NOMO-1 treated with dmso at 0.1 percent for 144 hours (cell line): ENCODE measurements around the gene GPHN.
"Not testable (repeated sequence)": the region's sequence is repeated elsewhere in the genome, so short reads cannot be mapped to it uniquely, and the experiment has no call there.

Experiments used
- DNase-seq: peaks from one replicate; lab custom pipeline; 2025; ENCODE audit not compliant: unreplicated experiment; lab: John Stamatoyannopoulos, UW

GPHN gene

GRCh38 chr14:66651536-66652220 lies 143.7 kb downstream of the GPHN start:
- DNase-seq: no peak

DNA sequence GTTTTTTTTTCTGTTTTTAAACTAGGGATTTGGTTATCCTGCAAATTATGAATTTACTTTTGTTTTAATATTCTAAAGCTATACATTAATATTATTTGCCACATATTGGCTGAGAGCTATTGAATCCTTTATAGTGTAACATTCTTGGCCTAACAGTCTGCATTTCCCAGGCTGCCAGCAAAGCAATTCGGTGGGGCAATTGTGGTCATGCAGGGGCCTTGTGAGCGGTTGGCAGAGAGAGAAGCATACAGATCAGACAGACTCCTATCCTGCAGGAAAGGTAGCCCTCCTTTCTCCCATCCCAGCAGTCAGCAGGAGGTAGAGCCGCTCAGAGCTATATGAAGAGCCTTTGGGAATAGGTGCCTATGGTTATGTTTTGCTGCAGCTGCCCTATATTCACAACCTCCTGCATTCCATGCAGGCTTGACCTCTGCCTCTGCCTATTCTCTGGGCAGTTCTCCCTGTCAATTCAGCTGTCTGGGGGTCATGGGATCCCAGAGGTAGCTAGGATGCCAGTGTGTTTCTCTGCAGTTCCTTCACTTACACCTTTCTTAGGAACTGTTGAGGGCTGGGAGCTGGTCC lies 144.7 kb downstream of the GPHN start:
- no peak for DNase-seq

DNA sequence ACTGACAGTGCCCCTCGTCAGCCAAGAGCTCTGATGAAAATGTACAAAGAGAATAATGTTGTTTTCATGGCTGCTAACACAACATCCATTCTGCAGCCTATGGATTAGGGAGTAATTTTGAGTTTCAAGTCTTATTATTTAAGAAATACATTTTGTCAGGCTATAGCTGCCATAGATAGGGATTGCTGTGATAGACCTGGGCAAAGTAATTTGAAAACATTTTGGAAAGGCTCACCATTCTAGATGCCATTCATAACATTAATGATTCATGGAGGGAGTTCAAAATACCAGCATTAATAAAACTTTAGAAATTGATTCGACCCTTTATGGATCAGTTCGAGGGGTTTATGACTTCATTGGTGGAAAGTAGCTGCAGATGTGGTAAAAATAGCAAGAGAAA lies 149.8 kb downstream of the GPHN start:
- no peak for DNase-seq

DNA sequence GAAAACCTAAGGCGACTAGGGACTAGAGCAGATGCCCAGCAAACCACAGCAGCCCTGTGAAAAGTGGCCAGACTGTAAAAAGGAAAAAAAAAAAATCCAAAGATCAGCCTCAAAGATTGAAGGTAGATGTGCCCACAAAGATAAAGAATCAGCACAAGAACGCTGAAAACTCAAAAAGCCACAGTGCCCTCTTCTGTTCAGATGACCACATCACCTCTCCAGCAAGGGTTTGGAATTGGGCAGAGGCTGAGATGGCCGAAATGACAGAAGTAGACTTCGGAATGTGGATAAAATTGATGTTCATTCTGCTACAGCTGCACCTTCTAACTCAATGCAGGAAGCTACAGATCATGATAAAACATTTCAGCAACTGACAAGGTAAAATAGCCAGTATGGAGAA lies 154.4 kb downstream of the GPHN start:
- DNase-seq: no peak

- DNase-seq: no peak
These were observed 169.8 kb downstream of the GPHN start for GRCh38 chr14:66677780-66678179.

GRCh38 chr14:66680216-66680615 lies 172.3 kb downstream of the GPHN start:
- DNase-seq: no peak

DNA sequence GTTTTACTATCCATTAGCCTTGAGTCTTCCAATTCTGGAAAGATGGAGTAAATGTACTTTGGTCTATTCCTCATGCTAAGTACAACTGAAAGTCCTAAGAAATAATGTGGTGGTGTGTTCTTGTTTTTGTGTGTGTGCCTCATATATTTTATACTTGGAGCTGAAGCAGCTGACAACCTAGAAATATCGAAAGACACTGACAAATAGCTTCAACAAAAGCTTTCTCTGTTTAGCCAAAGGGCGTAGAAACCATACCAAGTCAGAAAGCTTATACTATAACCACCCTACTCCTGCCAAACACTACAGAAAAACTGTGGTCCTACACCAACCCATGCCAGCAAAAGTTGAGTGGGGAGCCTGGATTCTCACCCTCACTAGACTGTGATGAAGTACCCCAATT lies 188.4 kb downstream of the GPHN start:
- no peak for DNase-seq

DNA sequence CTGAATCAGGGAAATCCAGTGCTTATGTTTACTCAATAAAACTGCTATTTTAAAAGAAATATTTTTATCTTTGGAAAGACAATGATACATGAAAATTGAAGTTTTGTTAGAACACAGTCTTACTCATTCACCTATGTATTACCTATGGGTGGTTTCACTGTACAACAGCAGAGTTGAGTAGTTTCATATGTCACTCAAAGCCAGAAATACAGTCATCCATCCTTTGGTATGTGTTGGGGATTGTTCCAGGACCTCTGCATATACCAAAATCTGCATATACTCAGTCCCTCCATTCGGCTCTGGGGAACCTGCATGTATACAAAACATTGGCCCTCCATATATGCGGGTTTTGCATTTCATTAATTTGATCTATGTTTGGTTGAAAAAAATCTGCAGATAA lies 190.6 kb downstream of the GPHN start:
- DNase-seq: no peak

GRCh38 chr14:66701813-66702212 lies 193.9 kb downstream of the GPHN start:
- no peak for DNase-seq

GRCh38 chr14:66708267-66708666 lies 200.3 kb downstream of the GPHN start:
- DNase-seq: no peak

- no peak for DNase-seq
These were observed 201.3 kb downstream of the GPHN start for GRCh38 chr14:66709291-66709690.

- DNase-seq: not testable (repeated sequence)
These were observed 206.3 kb downstream of the GPHN start for GRCh38 chr14:66714291-66714690.

DNA sequence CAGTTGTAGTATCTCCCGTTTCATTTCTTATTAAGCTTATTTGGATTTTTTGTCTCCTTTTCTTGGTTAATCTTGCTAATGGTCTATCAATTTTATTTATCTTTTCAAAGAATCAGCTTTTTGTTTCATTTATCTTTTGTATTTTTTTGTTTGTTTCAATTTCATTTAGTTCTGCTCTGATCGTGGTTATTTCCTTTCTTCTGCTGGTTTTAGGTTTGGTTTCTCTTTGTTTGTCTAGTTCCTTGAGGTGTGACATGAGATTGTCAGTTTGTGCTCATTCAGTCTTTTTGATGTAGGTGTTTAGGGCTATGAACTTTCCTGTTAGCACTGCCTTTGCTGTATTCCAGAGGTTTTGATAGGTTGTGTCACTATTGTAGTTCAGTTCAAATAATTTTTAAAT lies 207.4 kb downstream of the GPHN start:
- not testable (repeated sequence) for DNase-seq

GRCh38 chr14:66716227-66716626 lies 208.3 kb downstream of the GPHN start:
- DNase-seq: no peak

GRCh38 chr14:66717561-66718140 lies 209.7 kb downstream of the GPHN start:
- no peak for DNase-seq

DNA sequence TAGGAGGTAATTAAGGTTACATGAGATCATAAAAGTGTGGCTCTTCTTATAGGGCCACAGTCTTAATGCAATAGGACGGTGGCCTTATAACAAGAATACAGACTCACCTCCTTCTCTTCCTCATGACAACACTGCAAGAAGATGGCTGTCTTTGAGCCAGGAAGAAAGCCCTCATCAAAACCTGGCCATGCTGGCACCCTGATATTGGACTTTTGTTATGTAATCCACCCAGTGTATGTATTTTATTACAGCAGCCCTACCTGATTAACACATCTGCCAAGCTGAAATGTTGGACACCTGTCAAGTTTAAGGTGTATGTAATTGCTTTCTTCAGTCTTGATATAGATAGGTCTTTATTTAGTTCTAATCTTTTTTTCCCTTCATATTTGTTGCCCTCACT lies 217.0 kb downstream of the GPHN start:
- no peak for DNase-seq

- not testable (repeated sequence) for DNase-seq
These were observed 223.4 kb downstream of the GPHN start for GRCh38 chr14:66731298-66731697.

DNA sequence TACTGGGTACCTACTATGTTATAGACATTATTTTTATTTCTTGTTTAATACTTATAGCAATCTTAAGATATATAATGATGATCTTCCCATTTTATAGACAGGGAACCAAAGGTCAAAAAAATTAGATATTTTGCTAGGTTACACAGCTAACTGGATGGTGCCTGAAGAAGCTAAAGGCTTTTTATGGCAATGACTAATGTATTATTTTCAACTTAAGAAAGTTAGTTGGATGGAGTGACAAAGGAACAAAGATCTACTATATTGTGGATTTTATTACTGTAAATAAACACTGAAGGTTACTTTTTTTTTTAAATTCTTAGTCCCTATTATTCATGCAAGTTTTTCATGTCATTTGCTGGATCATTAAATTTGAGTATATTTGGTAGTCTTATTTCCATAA lies 227.9 kb downstream of the GPHN start:
- no peak for DNase-seq

DNA sequence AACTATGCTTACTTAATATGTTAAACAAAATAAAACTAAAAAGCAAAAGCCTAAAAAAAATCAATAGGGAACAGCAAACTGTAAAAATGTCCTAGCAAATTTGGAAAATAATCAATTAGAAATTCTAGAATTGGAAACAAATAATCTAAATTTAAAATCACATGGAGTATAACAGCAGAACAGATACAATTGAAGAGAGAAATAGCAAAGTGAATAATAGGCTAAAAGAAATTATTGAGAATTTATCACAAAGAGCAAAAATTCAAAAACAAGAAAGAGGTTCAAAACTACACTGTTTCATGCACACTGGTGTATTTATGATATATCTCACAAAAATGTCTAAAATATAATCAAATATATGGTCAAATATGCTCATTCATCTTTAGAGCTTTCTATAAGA lies 231.9 kb downstream of the GPHN start:
- no peak for DNase-seq

- no peak for DNase-seq
These were observed 237.1 kb downstream of the GPHN start for GRCh38 chr14:66745078-66745477.

- no peak for DNase-seq
These were observed 238.5 kb downstream of the GPHN start for GRCh38 chr14:66746316-66747006.

GRCh38 chr14:66752109-66752508 lies 244.2 kb downstream of the GPHN start:
- no peak for DNase-seq
